Common myeloid progenitor, CD34-positive (primary cell): Measurements from ENCODE around the gene AFAP1L2.

ENCODE experiments used
- CTCF ChIA-PET: fragments of 350-600 bp; sonication (Branson Sonifier 250); formaldehyde crosslinking; loops from one replicate; lab custom pipeline; 2021; ENCODE audit warnings: antibody characterized with exemption; lab: Charles Lee
- POLR2A ChIA-PET: fragments of 350-600 bp; sonication (Branson Sonifier 250); formaldehyde crosslinking; loops from one replicate; lab custom pipeline; 2021; ENCODE audit warnings: antibody characterized with exemption; lab: Charles Lee
- DNase-seq, 3 donors: peaks; one replicate each; pipeline versions ENCODE4 v3.0.0 to v3.0.0-alpha.2; 2013
- H3K27ac ChIP-seq, 2 experiments: 1 replicate in 1 of 2; 2 replicates in 1 of 2; pipeline ENCODE4 v1.7.0; 2013; ENCODE audit warnings: inconsistent platforms in 2 of 2, low read length in 2 of 2, mild to moderate bottlenecking in 2 of 2, low read depth in 1 of 2, moderate library complexity in 1 of 2; ENCODE audit not compliant: severe bottlenecking in 2 of 2, insufficient read depth in 1 of 2, poor library complexity in 1 of 2
- H3K27me3 ChIP-seq, 5 experiments: replicated peaks in 2 of 5; 1 replicate in 3 of 5; 2 replicates in 2 of 5; pipeline versions ENCODE4 v1.6.1 to v1.7.0; 2013; ENCODE audit warnings: low read length in 4 of 5, mild to moderate bottlenecking in 2 of 5, moderate library complexity in 2 of 5, inconsistent platforms in 1 of 5; ENCODE audit not compliant: insufficient read depth in 5 of 5, control insufficient read depth in 4 of 5
- H3K36me3 ChIP-seq, 4 experiments: 1 replicate in 2 of 4; 2 replicates in 2 of 4; pipeline versions ENCODE4 v1.6.1 to v1.7.0; 2013; ENCODE audit warnings: low read length in 3 of 4, control low read depth in 1 of 4, mild to moderate bottlenecking in 1 of 4; ENCODE audit not compliant: control insufficient read depth in 4 of 4, insufficient read depth in 4 of 4
- H3K4me1 ChIP-seq, 4 experiments: 1 replicate in 3 of 4; 2 replicates in 1 of 4; pipeline versions ENCODE4 v1.6.1 to v1.7.1; 2013; ENCODE audit warnings: low read length in 3 of 4, mild to moderate bottlenecking in 3 of 4, control low read depth in 1 of 4, inconsistent platforms in 1 of 4, moderate library complexity in 1 of 4; ENCODE audit not compliant: control insufficient read depth in 4 of 4, insufficient read depth in 4 of 4; ENCODE audit errors: control extremely low read depth in 1 of 4
- H3K4me3 ChIP-seq, 7 experiments: 1 replicate in 4 of 7; 2 replicates in 3 of 7; pipeline versions ENCODE4 v1.5.1 to v1.7.0; 2013; ENCODE audit warnings: mild to moderate bottlenecking in 7 of 7, low read length in 6 of 7, moderate library complexity in 6 of 7, inconsistent platforms in 2 of 7, low read depth in 2 of 7, control low read depth in 1 of 7; ENCODE audit not compliant: insufficient read depth in 4 of 7, control insufficient read depth in 1 of 7; ENCODE audit errors: extremely low read depth in 1 of 7
- H3K9me3 ChIP-seq, 5 experiments: 1 replicate in 4 of 5; 2 replicates in 1 of 5; pipeline versions ENCODE4 v1.6.1 to v1.7.1; 2013; ENCODE audit warnings: low read length in 4 of 5, mild to moderate bottlenecking in 2 of 5, inconsistent platforms in 1 of 5, low read depth in 1 of 5, moderate library complexity in 1 of 5; ENCODE audit not compliant: control insufficient read depth in 4 of 5, insufficient read depth in 2 of 5; ENCODE audit errors: control extremely low read depth in 1 of 5
- WGBS: methylation state at CpG from one replicate; pipeline ENCODE4 v1.1.5; 2013; ENCODE audit not compliant: insufficient coverage; 5-methylcytosine and 5-hydroxymethylcytosine counted together

AFAP1L2 gene

DNA sequence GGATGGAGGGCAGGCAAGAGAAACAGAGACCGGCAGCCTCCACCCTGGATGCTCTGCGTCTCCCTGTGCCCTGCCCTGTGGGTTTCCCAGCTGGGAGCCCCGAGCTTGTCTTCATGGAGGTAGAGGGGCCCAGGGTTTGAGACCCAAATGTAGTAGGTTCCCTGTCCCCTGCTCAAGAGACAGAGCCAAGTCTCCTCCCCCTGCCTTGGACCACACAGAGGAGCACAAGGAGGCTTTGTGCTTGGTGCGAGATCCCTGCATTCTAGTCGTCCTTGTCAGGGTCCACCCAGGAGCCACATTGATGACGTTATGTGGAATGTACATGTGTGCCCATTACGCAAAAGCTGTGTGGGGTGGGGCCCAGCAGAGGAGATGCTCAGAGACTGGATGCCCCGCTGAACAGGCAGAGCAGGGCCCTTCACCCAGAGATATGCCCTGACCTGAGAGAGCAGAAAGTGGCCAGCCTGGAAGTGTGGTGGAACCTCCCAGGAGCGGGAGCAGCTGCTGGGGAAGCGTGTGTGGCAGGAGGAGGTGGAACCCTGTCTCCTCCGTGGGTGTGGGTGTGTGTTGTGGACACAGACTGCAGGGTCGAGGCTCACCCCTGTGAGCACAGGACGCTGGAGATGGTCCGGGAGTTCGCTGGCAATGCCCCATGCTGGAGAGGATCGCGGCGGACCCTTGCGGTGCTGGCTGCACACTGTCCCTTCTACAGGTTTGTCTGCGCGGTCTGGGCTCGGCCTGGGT, 126.0 kb downstream of the AFAP1L2 start:
- DNase-seq, result no peak
- WGBS, result 97% methylated on average over 16 of the region's 22 CpGs
- Histone ChIP-seq H3K27me3 (peaks cover 0 to 2% (median 0%) of the 10 kb centered on the region in 5 experiments), H3K4me3 (no peak overlapping the region), H3K9me3 (no peaks in the 10 kb centered on the region), H3K36me3 (no peaks in the 10 kb centered on the region), H3K27ac (no peak overlapping the region), H3K4me1 (no peaks in the 10 kb centered on the region)
- POLR2A ChIA-PET, result no interaction called here
- CTCF ChIA-PET, result interaction anchor here (1.2 kb wide), 1 partner anchor 10 kb away, joined by 3 read pairs; no protein-coding TSS in a partner anchor

DNA sequence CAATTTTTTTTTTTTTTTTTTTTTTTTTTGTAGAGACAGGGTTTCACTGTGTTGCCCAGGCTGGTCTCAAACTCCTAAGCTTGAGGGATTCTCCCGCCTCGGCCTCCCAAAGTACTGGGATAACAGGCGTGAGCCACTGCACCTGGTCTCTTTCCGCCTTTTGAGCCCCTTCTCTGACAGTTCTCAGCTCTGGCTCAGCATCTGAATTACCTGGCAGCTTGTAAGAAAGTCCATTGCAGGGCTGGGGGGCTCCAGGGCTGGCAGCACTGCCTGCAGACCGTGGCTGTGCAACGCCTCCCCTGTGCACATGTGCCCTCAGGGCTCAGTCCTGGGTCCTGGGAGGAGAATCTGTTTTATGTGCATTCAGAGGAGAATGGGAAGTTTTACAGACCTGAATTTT, 127.6 kb downstream of the AFAP1L2 start:
- H3K27me3 ChIP-seq, result peaks cover 0 to 4% (median 0%) of the 10 kb centered on the region in 5 experiments
- ChIA-PET CTCF (no interaction called here), POLR2A (no interaction called here)
- no peaks in the 10 kb centered on the region for H3K36me3 ChIP-seq
- no peaks in the 10 kb centered on the region for H3K9me3 ChIP-seq
- no peak overlapping the region for H3K27ac ChIP-seq
- no peak for DNase-seq
- H3K4me3 ChIP-seq, result no peak overlapping the region
- H3K4me1 ChIP-seq, result no peaks in the 10 kb centered on the region
- WGBS, result 100% methylated on average over 4 of the region's 6 CpGs

- H3K9me3 ChIP-seq, result no peaks in the 10 kb centered on the region
- no peaks in the 10 kb centered on the region for H3K4me1 ChIP-seq
- H3K27me3 ChIP-seq, result peaks cover 0 to 4% (median 0%) of the 10 kb centered on the region in 5 experiments
- no peak overlapping the region for H3K27ac ChIP-seq
- no peaks in the 10 kb centered on the region for H3K36me3 ChIP-seq
- H3K4me3 ChIP-seq, result no peak overlapping the region
- 90% methylated on average over 3 of the region's 6 CpGs for WGBS
- POLR2A ChIA-PET, result no interaction called here
- CTCF ChIA-PET, result no interaction called here
- no peak for DNase-seq
Measured at GRCh38 chr10:114276066-114276465, 128.2 kb downstream of the AFAP1L2 start.

GRCh38 chr10:114274616-114275453, 129.5 kb downstream of the AFAP1L2 start:
- no peak overlapping the region for H3K27ac ChIP-seq
- no peak for DNase-seq
- WGBS, result 96% methylated on average over 15 of the region's 16 CpGs
- H3K4me3 ChIP-seq, result no peak overlapping the region
- no peaks in the 10 kb centered on the region for H3K36me3 ChIP-seq
- ChIA-PET CTCF (no interaction called here), POLR2A (no interaction called here)
- H3K9me3 ChIP-seq, result no peaks in the 10 kb centered on the region
- H3K4me1 ChIP-seq, result no peaks in the 10 kb centered on the region
- peaks cover 0 to 4% (median 0%) of the 10 kb centered on the region in 5 experiments for H3K27me3 ChIP-seq

- Histone ChIP-seq H3K9me3 (no peaks in the 10 kb centered on the region), H3K27me3 (peaks cover 0 to 4% (median 0%) of the 10 kb centered on the region in 5 experiments), H3K27ac (no peak overlapping the region), H3K4me1 (no peaks in the 10 kb centered on the region), H3K36me3 (no peaks in the 10 kb centered on the region), H3K4me3 (no peak overlapping the region)
- ChIA-PET CTCF (no interaction called here), POLR2A (no interaction called here)
- no peak for DNase-seq
- 93% methylated on average over 3 of the region's 3 CpGs for WGBS
Measured at GRCh38 chr10:114273910-114274309, 130.4 kb downstream of the AFAP1L2 start.

DNA sequence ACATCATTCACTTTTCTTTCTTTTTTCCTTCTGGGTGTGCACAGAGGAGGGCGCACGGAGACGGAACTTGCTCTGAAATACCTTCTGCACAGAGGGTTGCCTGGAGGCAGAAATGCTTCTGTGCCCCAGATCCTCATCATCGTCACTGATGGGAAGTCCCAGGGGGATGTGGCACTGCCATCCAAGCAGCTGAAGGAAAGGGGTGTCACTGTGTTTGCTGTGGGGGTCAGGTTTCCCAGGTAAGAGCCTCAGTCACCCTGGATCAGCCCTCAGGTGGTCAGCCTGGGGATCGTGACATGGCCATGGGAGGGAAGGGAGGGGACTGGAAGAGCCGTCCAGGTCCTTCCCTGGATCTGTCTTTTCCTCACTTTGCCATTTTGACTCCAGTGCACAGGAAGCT, 131.6 kb downstream of the AFAP1L2 start:
- POLR2A ChIA-PET, result no interaction called here
- WGBS, result 100% methylated on average over 5 of the region's 6 CpGs
- CTCF ChIA-PET, result no interaction called here

DNA sequence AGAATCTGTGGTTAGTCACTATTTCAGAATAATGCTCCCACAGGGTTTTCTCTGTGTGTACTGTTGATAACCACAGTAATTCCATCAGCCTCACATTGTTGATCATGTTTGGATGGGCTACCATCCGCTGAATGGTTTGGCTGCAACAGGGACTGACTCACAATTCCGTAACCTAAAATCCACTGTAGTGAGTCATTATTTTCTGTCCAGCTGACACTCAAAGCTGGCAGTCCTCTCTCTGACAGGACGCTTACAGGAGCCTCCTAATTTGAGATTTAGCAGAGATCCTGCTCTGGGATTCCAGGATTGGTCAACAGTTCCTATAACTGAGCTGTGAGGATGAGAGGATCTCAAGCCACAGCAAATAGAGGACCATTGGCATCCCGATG, 132.5 kb downstream of the AFAP1L2 start:
- no peak overlapping the region for H3K4me3 ChIP-seq
- no peaks in the 10 kb centered on the region for H3K36me3 ChIP-seq
- CTCF ChIA-PET, result no interaction called here
- H3K9me3 ChIP-seq, result no peaks in the 10 kb centered on the region
- peaks cover 0 to 2% (median 0%) of the 10 kb centered on the region in 5 experiments for H3K27me3 ChIP-seq
- POLR2A ChIA-PET, result interaction anchor here (0.7 kb wide), 1 partner anchor 14 kb away, joined by 4 read pairs; no protein-coding TSS in a partner anchor
- peaks cover 0 to under 1% (median 0%) of the 10 kb centered on the region in 4 experiments for H3K4me1 ChIP-seq
- WGBS, result 100% methylated on average over 4 of the region's 4 CpGs
- H3K27ac ChIP-seq, result no peak overlapping the region
- no peak for DNase-seq

More for the DNA sequence above, 131.6 kb downstream of the AFAP1L2 start:
- Histone ChIP-seq H3K4me3 (no peak overlapping the region), H3K27me3 (peaks cover 0 to 3% (median 0%) of the 10 kb centered on the region in 5 experiments), H3K4me1 (no peaks in the 10 kb centered on the region), H3K9me3 (no peaks in the 10 kb centered on the region), H3K27ac (no peak overlapping the region), H3K36me3 (no peaks in the 10 kb centered on the region)
- no peak for DNase-seq
